SW 1271 (cell line): ENCODE data around the gene SPATA19.
"Not testable (repeated sequence)": the region's sequence is repeated elsewhere in the genome, so short reads cannot be mapped to it uniquely, and the experiment has no call there.

ENCODE experiments used
- DNase-seq, 2 experiments: peaks; one replicate each; lab custom pipeline; 2025; lab: John Stamatoyannopoulos, UW

The SPATA19 gene, protein sequence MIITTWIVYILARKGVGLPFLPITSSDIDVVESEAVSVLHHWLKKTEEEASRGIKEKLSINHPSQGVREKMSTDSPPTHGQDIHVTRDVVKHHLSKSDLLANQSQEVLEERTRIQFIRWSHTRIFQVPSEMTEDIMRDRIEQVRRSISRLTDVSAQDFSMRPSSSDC

DNA sequence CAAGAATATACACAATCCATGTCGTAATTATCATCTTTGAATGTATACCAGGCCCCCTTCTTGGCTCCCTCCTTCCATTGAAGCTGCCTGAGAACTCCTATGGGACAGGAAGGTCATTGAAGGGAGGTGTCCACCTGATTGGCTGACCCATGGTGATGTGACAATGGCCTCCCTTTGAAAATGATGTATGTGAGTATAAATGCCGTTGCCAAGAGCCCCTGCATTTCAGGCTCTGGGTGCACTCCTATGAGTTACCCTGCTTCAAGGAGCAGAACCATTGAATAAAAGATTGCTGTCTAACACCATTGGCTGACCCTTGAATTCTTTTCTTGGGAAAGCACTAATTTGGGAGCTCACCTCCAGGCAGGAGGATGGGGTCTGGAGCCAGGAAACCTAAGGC lies at the start of gene SPATA19:
SPATA19 (minus strand) TSS at position 101 of the 400 bp plus-strand sequence; CDS start at position 34, 67 bp downstream.
- no peak for DNase-seq

DNA sequence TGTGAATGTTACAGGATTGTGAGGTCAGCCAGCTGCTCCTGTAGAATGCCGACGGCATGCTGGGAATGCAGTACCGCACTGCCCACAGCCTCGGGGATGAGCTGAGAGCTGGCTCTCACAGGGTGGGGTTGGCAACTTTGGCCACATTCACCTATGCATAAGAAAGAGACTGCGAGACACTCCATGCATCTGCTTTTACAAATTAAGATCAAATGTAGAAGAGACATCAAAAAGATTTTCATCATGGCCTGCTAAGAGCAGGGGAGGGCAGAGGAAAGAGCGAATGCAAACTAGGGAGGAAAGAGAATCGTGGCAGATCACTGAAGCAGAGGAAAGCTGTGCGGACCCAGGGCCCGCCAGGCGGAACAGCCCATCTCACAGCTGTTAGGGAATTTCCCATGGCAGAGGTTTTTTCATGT lies 49.8 kb upstream of the SPATA19 start:
- DNase-seq, result no peak

DNA sequence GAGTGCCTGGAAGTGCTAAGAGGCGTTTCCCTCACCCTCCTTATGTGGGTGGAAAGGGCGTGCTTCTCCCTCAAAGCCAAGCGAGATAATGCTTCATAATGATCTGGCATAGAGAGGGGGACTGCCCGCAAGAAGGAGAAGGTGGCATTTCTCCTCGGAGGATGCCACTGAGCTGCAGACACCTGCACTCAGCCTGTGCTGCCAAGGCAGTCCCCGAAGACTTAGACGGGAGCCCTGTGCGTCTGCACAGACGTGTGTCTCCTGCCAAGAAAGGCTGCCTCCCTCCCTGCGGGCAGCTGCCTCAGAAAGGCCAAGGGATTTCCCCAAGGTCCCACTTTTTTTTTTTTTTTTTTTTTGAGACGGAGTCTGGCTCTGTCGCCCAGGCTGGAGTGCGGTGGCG lies 48.1 kb upstream of the SPATA19 start:
- no peak for DNase-seq

DNA sequence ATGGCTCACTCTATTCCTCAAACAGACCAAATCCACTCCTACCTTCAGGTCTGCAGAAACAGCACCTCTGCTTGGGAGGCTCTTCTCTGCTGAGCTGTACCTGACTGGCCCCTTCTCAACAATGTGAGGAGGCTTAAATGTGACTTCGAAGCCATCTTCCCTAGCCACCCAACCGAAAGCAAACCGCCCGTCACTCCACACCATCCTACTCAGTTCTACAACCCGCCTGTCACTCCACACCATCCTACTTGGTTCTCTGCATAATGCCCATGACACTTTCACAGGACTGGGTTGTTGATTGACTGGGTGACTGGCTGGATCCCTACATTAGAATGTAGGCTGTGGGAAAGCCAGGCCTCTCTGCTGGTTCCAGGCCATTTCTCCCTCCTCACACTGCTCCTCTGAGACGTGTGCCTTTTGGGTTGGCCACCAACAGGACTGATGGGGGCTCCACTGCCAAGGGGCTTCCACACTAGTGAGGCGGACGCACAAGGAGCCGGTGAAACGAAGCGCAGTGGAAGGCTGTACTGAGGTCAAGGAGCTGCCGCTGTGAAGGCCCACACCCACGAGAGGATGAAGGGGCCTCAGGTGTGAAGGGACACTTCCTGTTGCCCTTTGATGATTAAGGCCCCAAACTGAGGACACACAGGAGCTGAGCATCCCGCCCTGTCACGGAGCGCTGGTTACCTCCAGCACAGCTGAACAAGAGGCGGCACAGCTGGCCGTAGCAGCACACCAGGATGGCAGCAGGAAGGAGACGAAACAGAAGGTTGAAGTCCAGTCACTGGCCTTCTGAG lies 47.5 kb upstream of the SPATA19 start:
- DNase-seq, result no peak

DNA sequence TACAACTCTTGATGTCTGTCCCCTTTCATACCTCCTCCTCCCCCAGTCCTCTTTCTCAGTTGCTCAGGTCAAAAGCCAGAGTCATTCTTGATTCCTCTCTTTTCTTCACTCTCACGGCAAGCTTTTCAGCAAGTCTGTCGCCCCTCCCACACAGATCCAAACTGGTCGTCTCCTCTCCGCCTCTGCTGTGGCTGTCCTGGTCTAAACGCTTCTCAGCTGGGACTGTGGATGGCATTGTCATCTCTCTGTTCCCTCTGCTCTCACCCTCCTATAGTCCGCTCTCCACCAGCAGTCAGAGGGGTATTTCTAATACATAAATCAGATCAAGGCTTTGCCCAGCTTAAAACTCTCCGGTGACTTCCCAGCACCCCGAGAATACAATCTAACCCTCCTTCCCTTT lies 46.8 kb upstream of the SPATA19 start:
- no peak for DNase-seq

DNA sequence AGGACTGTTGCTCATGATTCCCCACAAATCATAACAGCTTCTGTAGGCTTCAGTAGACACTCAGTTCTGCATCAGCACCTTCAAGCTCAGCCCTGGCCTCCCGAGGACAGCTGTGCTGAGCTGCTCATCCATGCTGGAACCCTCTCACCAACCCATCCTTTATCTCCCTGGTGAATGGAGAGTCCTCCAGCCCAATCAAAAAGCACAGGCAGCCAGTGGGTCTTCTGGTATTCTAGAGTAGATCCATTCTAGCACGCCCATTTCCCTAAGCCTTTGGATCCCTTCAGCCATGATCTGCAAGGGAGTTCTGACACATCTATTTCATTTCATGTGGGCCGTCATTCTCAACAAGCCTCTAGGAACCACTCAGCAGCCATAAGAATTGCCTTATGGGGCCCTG lies 44.6 kb upstream of the SPATA19 start:
- no peak for DNase-seq

DNA sequence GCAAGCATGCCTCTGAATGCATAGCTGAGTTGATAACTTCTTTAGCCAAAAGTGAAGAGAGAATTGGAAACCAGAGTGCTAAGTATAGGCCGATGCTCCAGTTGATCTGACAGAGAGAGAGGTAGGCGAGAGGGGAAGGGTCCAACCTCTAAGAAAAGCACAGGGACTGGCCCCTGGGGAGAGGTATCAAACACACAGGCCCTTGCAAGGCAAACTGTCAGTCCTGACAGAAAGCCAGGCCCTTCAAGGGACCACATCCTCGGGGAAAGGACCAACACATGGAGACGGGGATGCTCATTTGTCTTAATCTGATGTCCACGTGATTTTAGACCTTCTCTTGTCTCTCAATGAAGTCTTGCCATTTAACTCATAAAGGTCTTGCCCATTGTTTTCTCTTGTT lies 43.9 kb upstream of the SPATA19 start:
- DNase-seq, result no peak

DNA sequence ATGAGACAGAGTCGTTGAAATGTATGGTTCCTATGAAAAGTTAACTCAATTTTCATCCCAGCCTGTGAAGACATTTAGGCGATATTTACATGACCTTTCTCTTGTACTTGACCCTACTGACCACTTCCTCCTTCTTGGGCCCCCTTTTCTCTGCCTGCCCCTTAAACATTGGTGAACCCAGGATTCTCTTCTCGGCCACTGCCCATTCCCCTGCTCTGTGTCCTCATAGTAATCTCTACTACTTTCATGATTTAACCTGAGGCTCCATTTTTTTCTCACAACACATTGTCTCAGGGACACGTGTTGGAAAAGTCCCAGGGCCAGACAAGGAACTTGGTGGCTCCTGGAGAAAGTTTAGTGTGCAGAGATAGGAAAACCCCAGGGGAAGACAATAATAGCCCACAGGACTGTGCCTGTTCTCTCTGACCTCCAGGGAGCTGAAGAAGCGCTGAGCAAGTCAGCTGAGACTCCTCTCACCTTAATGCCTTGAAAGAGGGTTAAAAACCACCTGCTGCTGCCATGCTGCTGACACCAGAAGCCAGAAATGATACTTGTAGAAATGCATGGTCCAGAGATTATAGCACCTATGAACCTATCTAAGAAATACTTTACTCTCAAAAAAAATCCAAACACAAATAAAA lies 42.5 kb upstream of the SPATA19 start:
- DNase-seq, result no peak

DNA sequence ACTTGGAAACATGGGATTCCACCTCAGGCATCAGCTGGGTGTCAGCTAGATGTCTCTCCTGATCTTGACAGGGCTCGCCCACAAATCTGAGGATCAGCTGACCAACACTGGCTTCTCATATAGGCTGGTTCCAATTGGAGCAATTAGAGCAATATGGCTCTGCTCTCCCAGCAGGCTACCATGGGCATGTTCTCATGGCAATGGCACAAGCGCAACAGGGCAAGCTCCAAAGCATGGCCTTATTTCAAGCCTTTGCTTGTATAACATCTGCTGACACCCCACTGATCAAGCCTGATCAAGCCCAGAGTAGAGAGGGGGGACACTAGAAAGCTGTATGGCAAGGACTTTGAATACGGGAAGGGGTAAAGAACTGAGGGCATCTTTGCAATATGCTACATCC lies 40.7 kb upstream of the SPATA19 start:
- no peak for DNase-seq

DNA sequence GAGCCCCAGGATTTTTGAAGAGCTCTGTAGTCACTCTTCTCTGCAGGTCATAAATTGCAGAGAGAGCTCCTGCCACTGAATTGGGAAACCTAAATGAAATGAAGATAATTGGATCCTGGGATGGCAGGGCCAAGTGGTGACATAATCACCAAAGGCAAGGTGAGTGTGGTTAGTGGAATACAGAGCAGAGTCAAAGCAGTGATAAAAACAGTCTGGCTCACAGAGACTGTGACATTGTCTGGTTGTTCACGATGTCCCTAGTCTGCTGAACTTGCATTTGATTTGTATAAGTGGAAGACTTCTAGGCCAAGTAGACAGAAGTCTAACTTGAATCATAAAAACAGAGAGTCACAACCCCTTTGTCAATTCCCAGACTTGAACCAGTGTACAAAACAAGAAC lies 26.8 kb upstream of the SPATA19 start:
- no peak for DNase-seq

DNA sequence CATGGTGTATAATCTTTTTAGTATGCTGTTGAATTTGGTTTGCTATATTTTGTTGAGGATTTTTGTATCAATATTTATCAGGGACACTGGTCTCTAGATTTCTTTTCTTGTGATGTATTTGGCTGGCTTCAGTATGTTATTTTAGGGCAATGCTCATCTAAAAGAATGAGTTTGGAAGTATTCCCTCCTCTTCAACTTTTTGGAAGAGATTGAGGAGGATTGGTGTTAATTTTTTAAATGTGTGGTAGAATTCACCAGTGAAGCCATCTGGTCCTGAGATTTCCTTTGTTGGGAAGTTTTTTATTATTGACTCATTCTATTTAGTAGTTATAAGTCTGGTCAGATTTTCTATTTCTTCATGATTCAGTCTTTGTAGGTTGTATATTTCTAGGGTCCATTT lies 22.1 kb upstream of the SPATA19 start:
- no peak for DNase-seq

DNA sequence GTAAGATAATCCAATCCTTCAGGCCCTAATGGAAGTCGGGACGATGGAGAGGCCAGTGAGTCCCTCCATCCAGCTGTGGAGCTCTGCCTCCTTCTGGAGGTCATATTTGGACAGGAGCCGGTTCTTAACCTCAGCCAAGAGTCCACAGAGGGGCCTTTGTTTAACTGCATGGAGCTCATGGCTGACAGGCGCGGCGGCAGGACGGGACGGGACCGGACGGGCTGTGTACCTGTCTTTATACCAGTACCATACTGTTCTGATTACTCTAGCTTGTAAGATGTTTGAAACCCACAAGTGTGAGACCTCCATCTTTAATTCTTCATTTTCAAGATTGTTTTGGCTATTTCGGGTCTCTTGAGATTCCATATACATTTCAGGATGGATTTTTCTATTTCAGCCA lies 20.2 kb upstream of the SPATA19 start:
- no peak for DNase-seq

DNA sequence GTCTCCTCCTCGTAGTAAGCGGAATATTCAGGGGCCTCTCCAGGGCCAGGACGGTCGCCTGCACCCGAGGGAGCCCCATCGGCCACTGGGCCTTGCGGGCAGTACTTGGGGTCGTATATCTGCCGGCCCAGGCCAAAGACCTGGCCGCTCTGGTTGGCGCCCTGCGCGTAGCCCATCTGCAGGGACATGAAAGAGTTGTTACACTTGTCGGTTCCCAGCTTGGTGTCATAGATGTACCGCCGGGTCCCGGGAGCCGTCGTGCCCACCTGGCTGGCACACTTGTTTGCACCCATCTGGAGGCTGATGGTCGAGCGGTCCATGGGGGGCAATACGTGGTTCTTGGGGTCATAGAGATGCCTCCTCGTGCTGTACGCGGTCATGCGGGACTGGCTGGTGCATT lies 19.4 kb upstream of the SPATA19 start:
- no peak for DNase-seq

DNA sequence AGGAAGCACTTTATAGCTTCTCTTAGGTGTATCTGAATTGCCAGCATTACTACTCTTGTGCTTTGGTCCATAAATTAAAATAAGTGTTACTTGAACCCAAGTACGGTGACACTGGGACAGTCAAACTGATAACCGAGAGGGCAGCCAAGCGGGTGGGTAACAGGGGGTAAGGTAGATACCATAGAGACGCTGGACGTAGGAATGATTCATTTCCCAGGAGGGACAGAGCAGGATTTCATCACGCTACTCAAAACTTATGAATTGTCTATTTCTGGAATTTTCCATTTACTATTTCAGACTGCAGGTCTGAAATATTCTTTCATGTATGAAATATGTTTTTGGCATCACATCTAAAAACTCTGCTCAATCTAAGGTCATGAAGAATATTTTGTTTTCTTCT lies 14.8 kb upstream of the SPATA19 start:
- no peak for DNase-seq

DNA sequence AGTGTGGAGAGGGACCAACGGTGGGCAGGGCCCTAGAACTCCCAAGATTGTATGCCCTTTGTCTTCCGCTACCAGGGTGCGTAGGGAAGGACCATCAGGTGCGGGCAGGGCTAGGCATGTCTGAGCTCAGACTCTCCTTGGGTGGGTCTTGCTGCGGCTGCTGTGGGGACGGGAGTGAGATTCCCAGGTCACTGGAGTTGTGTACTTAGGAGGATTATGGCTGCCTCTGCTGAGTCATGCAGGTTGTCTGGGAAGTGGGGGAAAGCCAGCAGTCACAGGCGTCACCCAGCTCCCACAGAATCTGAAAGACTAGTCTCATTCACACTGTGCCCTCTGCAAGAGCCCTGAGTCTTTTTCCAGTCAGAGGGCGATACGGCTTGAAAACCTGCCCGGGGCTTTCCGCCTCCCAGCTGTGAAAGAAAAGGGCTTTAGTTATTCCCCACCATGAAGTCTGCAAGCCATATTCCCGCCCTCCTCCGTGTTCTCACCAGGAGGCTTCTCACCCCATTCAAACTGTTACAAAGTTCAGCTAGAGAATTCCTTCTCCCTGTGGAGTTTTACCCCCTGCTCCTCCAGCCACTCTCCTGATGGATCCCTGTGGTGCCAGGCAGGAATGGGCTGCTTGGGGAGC lies 9.1 kb upstream of the SPATA19 start:
- not testable (repeated sequence) for DNase-seq

DNA sequence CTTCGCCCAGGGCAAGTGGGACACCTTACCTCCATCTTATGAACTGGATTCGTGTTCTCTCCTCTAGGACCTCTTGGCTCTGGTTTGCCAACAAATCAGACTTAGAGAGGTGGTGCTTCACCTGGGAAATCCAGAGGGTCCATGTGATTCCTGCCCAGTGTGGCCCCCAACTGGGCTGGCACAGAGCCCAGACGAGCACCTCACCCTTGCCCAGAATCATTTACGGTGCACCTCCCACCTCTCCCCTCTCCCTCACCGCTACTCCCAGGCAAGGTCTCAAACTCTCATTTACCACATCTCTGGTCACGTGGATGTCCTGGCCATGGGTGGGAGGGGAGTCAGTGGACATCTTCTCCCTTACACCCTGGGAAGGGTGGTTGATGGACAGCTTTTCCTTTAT lies 1.1 kb downstream of the SPATA19 start:
- no peak for DNase-seq

DNA sequence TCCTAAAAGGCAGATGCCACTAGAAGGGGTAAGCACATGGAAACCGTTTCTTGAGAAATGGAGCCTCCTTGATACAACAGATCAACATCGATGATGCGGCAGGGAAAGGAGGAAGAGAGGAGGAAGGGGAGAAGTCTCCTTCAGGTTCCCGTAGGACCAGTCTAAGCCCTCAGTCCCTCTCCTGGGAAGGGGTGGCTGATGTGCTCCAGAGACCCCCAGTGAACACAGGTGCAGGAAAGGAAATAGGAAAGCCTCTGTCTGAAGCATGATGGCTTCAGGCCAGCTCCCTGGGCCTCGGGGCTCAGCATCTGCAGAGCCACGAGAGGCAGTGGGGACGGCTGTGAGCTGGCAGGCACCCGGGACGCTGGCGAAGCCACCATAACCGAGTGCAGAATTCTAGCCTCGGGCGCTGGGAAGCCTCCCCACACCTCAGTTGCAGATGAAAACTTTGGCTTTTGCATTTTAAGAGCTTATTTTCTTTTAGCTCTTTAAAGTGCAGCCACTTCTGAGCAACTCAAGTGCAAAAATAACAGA lies 1.8 kb downstream of the SPATA19 start:
- no peak for DNase-seq

DNA sequence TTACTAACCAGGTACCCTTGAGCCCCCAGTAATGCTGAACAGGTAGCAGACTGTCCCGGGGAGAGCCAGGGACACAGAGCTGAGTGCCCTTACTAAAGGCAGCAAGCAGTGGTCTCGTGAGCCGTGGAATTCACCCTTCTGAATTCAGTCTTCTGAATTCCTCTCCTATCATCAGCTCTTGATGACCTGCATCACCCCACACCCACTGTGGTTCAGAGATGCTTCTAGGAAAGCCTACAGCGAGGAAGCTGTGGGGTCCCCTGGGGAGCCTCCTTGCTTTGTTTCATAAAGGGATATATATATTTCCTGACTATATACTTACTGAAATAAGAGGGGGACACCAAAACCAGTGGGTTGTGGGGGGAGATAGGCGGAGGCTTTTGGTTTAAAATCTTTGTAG lies 2.6 kb downstream of the SPATA19 start:
- no peak for DNase-seq

DNA sequence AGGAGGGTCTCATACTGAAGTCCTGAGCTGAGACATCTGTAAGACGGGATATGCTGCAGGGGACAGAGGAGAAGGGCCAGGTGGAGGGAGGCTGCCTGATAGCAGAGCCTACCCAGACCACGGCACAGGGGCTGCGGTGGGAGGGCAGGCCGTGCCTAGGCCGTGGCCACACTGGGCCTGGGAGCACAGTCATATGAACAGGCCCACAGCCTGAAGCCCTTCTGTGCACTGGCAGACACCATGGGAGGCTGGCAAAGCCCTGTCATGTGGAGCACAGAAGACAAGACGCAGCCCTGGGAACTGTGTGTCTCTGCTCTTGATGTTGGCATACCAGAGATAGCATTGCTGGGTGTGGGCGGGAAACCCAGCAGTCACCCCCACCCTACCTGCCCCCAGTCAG lies 3.3 kb downstream of the SPATA19 start:
- DNase-seq, result no peak

DNA sequence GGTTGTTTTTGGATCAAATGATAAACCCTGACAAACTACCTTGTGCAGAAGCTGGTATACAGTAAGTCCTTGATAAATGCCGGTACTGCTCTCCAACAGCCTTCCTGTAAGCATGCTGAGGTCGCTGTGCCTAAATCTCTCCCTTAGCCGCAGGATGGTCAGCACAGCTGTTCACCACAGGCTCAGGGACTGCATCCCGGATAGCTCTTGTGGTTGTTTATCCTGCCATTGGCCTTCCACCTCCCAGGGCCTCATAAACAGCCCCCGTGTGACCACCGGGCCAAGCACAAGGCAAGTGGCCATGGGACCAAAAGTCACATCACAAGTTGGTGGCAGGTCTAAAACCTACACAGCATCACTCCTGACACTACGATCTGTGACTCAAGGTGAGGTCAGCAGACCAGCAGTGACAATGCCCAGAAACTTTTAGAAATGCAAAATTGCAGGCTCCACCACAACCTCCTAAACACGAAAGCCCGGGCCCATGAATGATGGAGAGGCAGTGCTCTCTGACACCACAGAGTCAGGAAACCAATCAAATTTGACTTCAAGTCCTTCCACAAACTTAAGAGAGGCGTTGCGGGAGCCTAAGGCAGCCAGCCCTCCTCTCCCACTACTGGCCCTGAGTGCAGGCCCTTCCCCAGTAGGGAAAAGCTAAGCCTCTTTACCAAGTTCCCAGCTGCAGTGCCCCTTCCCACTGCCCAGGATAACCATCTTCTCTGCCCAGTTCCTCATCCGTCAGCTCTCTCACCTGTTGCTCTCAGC lies 3.9 kb downstream of the SPATA19 start:
- DNase-seq, result no peak

DNA sequence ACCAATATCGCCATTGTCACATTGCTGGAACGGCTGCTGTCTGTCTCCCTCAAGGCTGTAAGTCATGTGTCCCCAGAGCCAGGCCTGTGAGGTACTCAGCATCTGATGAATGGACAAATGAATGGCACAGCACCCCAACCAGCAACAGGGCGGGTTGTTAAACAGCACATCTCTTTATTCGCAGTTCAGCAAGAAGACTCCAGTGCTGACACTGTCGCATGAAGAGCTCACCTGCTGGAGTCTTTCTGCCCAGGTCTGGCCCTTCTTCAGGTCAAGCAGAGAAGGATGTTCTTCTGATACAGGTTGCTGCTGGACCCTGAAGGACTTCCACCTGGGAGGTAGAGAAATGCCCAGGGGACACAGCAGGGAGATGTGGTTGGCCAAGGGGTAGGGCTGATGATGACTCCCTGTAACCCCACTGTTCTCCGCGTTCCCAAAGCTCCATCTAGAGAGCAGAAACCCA lies 4.8 kb downstream of the SPATA19 start:
- no peak for DNase-seq
